Islet precursor cell (in vitro differentiated cells): ENCODE data around the gene GPM6B.
A peak's percentile ranks its signal among the peaks of the same experiment; 100 is the strongest.
"Not testable (repeated sequence)": the region's sequence is repeated elsewhere in the genome, so short reads cannot be mapped to it uniquely, and the experiment has no call there.

Experiments
- DNase-seq: peaks from one replicate; pipeline ENCODE4 v3.0.0-alpha.2; 2018

The GPM6B gene

GRCh38 chrX:13764281-13764680 is 52.6 kb downstream of the GPM6B start:
- DNase-seq: no peak

DNA sequence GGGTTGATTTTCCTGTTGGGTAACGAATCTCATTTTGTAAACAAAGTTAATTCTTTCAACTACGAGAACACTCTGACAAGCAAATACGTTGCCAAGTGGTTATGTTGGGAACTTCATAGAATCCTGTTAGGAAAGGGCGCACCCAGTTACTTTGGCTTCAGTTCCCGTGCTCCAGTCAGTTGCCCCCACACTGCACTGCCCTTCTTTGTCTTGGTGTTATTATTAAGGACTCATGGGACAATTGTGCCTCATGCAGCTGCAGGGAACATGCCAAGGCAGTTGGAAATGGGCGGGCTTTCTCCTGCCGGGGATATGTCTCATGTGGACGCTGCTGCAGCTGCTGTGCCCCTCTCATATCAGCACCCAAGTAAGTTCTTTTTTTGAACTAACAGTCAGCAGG is 53.4 kb downstream of the GPM6B start:
- no peak for DNase-seq

DNA sequence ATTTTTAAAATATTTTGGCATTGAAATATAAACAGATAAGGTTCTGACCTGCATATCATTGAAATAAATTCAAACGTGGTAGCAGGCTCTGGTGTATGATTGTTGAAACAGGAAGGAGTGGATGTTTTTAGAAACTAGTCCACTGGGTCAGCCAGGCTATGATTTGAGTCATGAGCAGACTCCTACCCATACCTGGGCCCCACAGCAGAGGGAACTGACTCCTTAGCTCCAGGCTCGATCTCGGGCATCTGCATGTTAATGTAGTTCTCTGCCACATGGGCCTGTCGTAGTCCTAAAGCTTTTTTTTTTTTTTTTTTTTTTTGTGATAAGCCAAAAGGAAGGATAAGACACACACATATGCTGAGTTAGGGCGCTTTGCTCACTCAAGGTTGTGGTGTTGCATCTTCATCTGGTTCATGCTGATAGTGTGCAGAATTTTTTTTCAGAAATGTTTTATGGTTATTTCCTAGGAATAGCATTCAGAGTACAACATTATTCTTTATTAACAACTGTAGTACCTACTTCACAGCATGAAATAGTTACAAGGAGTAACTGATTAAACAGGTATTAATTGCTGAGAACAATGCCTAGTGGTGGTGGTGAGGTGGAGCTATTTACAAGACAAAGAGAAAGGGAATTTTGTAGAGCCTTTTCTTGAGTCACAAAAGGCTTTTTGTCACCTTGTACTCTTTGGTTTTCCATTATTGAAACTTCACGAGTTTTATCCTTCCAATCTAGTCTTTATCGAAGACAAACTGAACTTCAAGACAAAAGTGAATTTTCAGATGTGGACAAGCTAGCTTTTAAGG is 55.1 kb downstream of the GPM6B start:
- DNase-seq: no peak

GRCh38 chrX:13760426-13760825 is 56.5 kb downstream of the GPM6B start:
- no peak for DNase-seq

DNA sequence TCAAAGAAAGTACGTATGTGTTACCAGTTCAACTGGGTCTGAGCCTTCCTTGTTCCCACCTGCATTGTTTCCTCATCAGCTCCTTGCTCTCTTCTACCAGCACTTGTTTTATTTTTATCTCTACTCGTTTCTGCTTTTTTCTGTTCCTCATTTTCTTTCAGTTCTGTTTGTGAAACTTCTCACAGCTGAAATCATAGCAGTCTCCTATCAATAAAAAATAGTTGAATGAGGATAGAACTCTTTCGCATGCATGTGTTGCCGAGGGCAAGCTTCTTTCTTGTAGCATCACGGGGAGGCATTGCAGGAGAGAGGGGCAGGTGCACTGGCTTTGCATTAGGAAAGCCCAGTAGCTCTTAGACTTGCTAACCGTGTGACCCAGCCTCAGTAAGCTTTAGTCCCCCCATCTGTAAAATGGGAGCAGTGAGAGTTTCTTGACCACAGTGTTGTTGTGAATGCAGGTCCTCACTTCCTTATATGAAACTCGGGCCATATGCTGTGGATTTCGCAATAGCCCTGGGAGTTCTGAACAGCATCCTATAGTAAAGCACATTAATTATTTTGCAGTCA is 57.7 kb downstream of the GPM6B start:
- DNase-seq: no peak

DNA sequence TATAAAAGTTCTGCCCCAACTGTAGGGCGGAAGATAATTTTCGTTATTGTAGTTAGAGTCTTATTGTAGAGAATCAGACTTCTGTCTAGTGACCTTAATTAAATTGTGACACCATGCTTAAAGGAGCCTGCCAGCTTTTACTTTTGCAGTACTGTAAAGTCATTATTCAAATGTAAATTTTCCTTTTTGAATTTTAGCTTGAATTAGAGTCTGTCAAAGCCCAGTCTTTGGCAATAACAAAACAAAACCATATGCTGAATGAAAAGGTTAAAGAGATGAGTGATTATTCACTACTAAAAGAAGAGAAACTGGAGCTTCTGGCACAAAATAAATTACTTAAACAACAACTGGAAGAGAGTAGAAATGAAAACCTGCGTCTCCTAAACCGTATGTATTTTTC is 60.5 kb downstream of the GPM6B start:
- no peak for DNase-seq

GRCh38 chrX:13755254-13755653 is 61.6 kb downstream of the GPM6B start:
- DNase-seq: no peak

- no peak for DNase-seq
Measured at GRCh38 chrX:13754765-13755164, 62.1 kb downstream of the GPM6B start.

- DNase-seq: no peak
Measured at GRCh38 chrX:13752646-13753045, 64.2 kb downstream of the GPM6B start.

GRCh38 chrX:13752141-13752540 is 64.8 kb downstream of the GPM6B start:
- no peak for DNase-seq

GRCh38 chrX:13750812-13751211 is 66.1 kb downstream of the GPM6B start:
- DNase-seq: no peak

DNA sequence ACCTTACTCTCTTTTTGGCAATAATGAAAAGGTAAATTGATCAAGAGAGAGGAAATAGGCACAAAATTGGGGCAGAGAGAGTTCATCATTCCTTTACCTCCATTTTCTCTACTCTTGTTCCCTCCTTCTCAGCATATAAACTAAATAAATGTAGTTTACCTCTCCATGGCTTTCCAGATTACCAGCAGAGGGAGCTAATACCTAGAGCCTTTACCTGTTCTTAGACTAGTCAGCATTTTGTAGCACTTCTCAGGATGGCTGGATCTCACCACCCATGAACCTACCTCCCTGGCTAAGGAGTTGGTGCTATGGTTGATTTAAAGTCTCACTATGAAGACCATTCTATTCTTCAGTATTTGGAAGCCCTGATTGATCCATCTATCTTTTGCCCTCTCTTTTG is 66.7 kb downstream of the GPM6B start:
- no peak for DNase-seq

GRCh38 chrX:13748486-13748885 is 68.4 kb downstream of the GPM6B start:
- no peak for DNase-seq

DNA sequence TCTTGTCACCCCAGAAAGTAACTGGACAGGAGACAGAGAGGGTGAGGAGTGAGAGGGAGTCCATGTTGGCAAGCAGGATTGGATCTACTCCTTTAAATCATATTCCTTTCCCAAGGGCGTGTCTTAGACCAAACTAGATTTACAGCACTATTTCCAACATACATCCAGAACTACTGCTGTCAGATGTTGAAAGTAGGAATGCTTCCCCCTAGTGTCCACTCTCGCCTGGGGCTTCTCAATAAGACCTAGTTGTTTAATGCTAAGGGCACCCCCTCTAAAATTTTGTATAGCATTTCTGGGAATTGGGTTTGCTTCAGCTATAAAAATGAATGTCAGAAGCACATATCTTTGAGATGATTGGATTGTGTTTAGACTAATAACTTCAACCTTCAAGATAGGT is 69.1 kb downstream of the GPM6B start:
- no peak for DNase-seq

DNA sequence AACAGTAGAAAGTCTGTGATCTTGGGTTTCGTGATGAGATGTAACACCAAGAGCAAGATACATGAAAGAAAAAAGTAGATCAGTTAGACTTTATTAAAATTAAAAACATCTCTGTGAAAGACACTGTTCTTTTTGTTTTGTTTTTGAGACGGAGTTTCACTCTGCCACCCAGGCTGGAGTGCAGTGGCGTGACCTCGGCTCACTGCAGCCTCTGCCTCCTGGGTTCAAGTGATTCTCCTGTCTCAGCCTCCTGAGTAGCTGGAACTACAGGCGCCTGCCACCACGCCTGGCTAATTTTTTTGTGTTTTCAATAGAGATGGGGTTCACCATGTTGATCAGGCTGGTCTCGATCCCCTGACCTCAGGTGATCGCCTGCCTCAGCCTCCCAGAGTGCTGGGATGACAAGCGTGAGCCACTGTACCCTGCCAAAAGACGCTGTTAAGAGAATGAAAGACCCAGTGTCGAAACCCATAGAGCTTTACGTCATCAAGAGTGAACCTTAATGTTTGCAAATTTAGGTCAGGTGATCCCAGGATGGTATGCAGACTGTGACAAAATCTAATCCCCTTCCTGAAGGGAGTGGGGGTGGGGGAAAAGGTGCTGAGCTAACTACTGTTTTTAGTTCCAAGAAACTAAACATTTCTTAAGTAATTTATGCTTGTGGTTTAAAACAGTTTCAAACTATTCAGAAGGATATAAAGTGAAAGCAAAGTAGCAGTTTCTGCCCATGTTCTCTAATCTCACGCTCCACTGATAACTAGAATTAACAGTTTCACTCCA is 74.3 kb downstream of the GPM6B start:
- no peak for DNase-seq

GRCh38 chrX:13741695-13742094 is 75.2 kb downstream of the GPM6B start:
- DNase-seq: peak; percentile 70

GRCh38 chrX:13734278-13735172 is 82.4 kb downstream of the GPM6B start, which contains the start of the genes OFD1 and TRAPPC2:
Gene OFD1, plus strand, starts transcription at chrX:13734748. Its CDS starts 324 bp downstream, at chrX:13735072.
Gene TRAPPC2, minus strand, starts transcription at chrX:13734620. Its CDS starts 14,657 bp downstream, at chrX:13719963.
- peak; percentile 96 for DNase-seq

GRCh38 chrX:13733506-13733905 is 83.4 kb downstream of the GPM6B start:
- DNase-seq: no peak

DNA sequence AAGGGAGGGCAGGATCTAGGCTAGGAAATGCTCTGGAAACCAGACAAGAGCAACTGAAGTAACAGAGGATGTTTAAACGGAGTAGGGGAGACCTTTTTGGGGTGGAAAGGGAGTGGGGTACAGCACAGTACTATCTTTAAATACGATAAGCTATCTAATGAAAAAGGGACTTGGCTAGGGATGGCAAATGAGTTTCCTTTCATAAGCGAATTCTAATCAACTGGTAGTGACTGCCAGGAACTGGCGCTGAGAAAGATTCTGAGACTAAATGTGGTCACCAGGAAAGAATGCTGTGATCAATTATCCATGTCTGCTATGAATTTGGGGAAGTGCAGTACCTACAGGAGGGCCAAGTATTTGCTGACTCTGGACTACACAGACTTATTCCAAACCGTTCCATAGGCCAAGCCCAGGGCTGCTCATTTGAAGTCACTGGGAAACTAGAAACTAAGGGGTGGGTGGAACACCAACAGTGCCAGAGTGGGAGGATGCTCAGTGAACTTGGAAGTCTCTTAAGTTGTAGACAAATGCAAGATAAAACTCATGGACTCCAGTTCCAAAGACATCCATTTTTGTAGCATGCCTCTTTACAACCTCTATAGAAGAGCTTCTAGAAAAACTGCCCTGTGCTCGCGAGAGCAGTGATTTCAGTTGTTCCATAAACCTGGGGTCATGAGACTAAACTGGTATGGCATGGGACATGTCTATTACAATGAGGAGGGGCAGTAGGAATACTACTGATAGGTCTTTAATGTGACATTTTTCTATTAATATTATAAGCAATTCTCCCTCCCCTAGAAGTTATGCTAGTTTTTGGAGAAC is 84.4 kb downstream of the GPM6B start:
- no peak for DNase-seq

DNA sequence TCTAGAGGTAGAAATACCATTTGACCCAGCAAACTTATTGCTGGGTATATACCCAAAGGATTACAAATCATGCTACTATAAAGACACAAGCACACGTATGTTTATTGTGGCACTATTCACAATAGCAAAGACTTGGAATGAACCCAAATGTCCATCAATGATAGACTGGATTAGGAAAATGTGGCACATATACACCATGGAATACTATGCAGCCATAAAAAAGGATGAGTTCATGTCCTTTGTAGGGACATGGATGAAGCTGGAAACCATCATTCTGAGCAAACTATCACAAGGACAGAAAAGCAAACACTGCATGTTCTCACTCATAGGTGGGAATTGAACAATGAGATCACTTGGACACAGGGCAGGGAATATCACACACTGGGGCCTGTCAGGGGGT is 86.4 kb downstream of the GPM6B start:
- not testable (repeated sequence) for DNase-seq

DNA sequence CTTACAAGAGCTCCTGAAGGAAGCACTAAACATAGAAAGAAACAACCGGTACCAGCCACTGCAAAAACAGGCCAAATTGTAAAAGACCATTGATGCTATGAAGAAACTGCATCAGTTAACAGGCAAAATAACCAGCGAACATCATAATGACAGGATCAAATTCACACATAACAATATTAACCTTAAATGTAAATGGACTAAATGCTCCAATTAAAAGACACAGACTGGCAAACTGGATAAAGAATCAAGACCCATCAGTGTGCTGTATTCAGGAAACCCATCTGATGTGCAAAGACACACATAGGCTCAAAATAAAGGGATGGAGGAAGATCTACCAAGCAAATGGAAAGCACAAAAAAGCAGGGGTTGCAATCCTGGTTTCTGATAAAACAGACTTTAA is 90.3 kb downstream of the GPM6B start:
- DNase-seq: not testable (repeated sequence)

DNA sequence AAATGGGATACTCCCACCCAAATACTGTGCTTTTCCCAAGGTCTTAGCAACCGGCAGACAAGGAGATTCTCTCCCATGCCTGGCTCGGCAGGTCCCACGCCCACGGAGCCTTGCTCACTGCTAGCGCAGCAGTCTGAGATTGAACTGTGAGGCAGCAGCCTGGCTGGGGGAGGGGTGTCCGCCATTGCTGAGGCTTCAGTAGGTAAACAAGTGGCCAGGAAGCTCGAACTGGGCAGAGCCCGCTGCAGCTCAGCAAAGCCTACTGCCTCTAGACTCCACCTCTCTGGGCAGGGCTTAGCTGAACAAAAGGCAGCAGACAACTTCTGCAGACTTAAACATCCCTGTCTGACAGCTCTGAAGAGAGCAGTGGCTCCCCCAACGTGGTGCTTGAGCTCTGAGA is 92.0 kb downstream of the GPM6B start:
- not testable (repeated sequence) for DNase-seq
